Activated T-cell treated with anti-CD3 and anti-CD28 coated beads for 4 hours (primary cell): ENCODE data around the gene NCK2.

Experiments used
- DNase-seq: peaks from one replicate; pipeline ENCODE4 v3.0.0-alpha.2; 2020

Gene NCK2

DNA sequence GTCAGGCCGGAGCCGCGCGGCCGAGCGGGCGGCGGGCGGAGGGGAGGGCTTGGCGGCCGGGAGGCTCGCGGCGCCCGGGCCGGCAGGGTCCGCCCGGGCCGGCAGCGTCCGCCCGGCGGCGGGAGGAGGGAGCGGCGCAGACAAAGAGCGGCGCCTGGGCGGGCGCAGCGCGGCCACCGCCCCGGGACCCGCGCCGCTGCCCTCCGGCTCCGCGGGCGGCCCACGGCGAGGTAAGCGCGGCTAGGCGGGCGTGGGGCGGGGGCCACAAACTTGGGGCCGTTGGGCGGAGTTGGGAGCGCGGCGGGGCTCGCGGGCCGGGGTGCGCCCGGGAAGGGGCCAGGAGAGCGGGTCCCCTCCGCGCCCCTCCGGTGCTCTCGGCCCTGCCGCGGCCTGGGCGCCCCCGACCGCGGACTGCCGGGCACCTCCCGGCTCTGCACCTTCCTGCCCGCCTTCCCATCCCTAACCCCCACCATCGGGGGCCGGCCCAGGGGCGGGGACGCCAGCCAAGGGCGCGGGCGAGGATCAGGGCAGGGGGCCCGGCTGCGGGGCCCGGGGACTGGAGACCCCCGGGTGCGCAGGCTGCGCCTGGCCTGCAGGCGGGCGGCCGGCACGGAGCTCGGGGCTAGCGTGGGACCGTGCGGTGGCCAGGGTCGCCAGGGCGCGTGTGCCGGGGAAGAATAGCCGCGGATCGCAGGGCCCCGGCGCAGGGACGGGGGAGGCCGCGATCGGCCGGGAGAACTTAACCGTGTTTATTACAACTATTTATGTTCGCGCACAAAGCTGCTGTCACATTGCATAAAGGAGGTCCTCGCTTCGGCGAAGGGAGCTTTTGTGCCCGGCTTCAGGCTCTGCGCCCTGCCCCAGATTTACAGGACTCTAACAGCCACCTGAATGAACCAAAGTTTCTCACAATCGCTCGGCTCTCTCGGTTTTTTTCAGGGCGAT is at the start of gene NCK2:
NCK2 (plus strand) TSS at position 4 of the 945 bp plus-strand sequence. CDS start 110,152 bp downstream, outside the sequence.
- no peak for DNase-seq

DNA sequence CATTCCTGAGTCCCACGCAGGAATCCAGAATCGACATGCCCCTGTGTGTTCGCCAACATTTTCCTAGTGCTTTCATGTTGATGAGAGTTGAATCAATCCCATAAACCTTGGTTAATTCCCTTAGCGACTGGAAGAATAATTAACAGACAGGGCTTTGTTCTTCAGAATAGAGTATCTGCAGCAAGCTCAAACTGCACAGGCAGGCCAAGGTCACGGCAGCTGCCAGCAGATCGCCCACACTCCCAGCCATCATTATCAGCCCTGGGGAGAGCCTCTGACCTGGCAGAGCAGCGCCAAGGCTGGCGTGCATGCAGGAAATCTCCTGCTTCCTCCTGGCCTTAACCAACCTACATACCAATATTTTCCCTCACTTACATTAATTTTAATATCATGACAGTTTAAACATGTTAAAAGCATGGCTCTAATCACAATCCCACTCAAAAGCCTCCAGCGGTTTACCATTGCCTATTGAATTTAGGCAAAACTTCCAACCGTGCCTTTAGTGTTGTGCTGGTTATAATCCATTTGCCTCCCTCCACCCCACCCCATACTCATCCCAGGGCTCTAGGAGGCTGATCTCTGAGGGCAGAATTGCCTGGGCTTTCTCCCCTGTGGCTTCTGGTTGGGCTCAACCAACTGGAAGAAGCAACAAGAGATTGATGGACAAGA is 46.8 kb upstream of the NCK2 start:
- no peak for DNase-seq

DNA sequence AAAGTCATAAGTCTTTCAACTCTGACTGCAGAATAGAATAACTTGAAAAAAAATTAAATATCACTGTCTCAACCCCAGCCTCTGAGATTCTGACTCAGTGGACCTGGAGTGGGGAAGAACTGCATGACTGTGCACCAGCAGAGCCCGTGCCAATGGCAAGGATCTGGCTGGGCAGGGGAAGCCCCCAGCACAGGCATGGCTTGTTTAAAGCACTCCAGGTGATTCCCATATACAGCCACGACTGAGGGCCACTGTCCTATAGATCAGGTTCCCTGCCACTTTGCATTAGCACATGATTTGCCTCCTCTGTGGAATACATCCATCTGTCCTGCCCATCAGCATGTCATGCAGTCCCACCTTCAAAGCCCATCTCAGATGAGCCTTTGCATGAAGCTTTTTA is 45.9 kb upstream of the NCK2 start:
- no peak for DNase-seq

DNA sequence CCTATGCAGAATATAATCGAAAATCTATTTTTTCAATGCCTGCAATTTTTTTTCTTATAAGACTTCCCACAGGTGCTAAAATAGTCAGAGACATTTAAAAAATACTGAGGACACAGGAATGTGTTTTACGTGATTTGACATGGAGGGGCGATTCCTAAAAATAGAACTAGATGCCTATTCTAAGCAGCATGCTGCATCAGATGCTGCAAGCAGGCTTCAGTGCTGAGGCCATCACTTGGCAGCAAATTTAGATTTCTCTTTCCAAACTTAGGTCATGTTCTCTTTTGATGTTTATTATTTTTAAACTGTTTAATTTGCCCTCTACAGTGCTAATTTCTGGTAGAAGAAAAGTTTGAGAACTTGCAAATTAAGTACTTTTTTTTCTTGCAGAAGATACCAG is 43.7 kb upstream of the NCK2 start:
- DNase-seq, result no peak

DNA sequence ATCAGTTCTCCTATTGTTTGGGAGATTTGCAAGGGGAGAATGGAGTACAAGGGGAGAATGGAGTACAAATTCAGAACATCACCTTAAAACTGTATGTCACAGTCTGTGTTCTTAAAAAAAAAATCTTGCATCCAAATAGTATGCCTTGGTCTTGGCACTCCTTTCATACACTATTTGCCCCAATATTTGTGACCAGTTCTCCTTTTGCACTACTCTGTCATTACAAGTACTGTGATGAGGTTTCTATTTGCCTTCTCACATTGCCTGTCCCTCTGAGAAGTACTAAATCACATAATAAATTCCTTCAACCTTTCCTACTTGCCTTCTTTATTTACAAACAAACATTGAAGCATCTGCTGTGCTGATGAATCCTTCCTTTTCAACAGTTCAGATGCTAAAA is 36.0 kb upstream of the NCK2 start:
- no peak for DNase-seq

DNA sequence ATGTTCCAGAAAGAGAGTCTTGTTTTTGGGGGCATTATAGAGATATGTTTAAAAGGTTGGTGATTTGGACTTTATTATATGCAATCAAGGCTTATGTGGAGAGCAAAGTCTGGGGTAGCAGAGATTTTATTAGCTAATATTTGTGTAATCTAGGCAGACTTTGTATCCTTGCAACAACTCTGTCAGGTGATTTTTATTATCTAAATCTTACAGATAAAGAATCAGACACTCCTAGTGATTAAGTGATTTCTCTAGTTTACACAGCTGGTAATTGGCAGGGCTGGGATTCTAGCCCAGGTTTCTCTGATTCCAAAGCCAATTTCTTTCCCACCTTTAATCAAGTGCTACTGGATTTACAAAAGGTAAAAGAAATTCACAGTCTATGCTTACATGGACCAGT is 33.3 kb upstream of the NCK2 start:
- DNase-seq, result no peak

DNA sequence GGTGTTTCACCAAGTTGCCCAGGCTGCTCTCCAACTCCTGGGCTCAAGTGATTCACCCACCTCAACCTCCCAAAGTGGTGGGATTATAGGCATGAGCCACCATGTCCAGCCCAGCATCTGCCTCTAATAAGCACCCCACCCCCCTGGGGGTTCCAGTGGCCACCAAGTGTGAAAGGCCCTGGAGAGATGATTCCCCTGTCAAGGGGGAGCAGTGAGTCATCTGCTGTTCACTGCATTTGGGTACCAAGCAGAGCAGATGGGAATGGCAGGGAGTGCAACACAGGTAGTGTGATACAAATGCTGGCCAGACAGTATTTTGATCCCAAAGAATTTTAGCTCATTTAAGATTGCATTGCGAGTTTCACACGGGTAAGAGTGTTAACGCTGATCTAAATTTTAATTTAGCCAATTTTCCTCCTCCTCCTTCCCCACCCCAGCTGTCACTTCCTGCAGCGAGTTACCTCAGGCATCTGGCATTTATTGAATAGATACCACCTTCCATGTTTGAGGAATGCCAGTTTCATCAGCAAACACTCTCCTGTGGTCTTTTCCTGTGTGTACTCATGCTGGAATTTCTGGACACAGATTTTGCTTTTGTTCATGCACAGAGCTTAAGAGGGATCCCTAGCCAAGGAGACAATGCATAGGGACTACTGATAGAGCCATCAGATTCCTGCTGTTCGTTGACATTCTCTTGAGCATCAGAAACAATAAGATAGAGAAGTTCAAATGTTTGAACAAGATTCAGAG is 32.4 kb upstream of the NCK2 start:
- no peak for DNase-seq

DNA sequence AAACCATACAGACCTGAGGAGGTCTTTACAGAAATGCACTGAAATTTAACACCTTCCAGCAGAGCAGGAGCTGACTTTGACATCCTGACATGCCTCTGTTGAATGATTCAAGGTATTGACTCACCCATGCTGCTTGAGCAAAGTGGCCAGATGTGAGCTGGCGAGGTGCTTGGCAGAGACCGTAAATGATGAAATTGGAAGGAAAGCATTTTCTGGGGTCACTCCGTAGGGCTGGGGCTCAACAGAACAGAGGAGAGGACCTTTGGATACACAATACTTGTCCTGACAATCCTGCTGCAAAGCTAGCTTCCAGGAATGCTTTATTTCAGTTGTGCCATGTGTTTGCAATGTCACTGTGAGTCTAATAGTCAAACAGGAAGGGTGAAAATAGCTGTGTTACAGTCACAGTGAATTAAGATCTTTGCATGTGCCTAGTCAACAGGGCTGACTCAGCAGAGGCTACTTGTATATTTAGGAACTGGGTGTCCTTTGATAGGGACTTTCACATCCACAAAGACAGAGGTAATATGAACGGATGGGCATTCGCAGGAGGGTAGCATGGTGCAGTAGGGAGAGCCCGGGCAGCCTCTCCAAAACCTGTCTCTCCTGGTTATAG is 31.6 kb upstream of the NCK2 start:
- no peak for DNase-seq

DNA sequence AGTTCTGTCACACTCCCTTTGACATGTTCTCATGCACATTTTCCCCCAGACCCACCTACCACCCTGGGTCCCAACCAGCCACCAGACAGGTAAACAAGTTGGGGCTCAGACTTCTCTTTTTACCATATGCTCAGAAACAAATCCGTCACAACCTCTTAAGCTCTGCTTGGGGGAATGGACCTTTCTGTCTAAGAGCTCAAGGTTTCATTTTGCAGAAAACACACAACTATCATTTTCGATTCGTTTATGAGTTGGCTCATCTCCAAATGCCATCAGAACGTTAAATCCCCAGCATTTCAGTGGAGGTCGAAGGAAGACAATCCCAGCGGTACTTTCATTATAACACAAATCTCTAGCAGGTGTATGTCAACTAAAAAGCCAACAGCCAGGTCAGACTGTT is 30.6 kb upstream of the NCK2 start:
- no peak for DNase-seq

DNA sequence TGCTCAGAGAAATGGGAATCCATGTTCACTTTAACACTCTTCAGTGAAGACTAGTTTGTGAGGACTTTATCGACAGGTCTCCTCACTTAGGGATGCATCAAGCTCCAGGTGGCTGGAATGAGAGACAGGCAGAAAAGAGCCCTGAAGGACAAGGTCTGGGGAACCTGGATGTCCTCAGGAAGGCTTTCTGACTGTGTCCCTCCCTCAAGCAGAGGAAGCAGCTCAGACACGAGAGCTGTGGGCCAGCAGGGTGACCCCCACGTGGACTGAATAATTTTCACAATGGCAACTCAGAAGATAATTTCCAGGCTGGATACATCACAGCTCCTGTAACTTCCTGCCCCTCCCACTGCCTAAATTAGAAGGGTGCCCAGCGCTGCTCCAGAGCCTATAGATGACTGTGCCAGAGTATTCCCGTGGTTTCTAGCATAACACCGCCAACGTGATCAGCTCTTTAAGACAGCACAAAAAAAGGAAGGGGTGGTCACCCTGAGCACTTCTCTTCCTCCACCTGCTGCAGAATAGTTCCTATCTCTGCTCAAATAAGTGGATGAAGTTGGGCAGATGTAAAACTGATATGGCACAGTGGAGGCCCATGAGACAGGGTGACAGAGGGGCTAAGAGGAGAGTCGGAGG is 25.7 kb upstream of the NCK2 start:
- DNase-seq, result no peak

DNA sequence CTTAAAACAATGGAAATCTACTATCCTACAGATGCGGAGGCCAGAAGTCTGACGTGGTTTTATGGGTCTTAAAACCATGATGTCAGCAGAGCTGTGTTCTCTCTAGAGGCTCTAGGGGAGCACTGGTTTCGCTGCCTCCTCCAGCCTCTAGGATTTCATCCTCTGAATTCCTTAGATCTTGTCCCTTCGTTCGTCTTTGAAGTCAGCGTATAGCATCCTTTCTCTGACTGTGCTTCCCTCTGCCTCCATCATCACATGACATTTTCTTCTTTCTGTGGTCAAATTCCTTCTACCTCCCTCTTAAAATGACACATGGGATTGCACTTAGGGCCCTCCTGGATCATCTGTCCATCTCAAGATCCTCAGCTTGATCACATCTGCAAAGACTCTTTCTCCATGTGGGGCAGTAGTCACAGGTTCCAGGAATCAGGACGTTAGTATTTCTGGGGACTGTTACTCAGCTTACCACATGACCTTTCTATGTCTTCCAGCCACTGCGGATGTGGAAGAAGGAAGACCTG is 22.7 kb upstream of the NCK2 start:
- no peak for DNase-seq

DNA sequence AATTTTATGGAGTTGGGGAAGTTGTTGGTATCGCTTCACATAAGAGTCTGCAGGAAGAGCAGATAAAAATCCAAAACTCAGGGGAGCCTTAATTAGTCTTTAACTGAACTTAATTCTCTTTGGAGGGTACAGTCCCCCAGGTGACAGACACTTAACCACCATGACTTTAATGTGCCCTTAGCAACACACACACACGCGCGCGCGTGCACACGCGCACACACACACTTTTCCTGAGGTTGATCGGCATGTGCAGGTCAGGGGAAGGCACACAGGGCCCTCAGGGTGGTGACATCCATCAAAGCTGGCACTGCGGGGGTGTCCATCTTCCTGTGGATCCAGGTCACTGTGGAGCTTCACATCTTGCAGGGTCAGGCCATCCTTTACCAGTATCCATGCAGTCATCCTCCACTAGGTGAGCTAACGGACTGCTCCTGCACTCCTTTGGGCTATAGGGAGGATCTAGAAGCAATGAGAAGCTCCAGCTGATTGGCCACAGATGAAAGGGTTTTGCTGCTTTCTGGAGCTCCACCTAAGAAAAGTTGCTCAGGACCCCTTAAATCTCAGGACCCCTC is 21.9 kb upstream of the NCK2 start:
- DNase-seq, result no peak

DNA sequence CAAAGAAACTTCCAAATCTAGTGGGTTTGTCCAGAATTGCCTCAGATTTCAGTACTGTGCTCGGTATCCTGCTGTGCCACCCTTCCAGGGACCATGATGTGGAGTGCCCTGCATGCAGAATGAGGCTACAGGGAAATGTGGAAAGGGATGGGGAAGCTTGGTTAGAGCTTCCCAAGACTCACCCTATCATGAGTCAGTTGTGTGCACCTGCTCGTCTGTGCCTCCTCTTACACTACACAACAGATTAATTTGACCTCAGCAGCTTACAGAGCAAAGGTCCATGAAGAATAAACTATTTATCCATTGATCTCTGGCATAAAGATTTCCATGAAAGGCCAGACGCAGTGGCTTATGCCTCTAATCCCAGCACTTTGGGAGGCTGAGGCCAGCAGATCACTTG is 21.3 kb upstream of the NCK2 start:
- DNase-seq, result no peak

DNA sequence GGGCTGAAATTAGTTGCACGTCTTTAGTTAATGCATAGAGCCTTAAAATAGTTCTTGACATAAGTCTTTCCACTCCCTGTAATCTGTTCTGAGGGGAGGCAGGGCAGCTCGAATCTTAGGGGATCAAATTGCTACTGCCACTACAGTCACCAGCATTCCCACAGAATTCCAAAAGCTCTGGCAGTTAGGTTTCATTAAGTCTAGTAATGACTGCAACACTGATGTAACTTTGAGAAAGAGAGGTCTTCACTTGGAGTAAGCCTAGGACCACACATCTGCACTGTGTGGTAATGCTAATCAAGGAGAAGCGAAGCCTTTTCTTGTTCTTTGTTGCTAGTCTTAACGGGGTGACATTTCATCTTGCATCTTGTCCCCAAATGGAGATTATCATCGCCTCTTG is 19.3 kb upstream of the NCK2 start:
- no peak for DNase-seq

DNA sequence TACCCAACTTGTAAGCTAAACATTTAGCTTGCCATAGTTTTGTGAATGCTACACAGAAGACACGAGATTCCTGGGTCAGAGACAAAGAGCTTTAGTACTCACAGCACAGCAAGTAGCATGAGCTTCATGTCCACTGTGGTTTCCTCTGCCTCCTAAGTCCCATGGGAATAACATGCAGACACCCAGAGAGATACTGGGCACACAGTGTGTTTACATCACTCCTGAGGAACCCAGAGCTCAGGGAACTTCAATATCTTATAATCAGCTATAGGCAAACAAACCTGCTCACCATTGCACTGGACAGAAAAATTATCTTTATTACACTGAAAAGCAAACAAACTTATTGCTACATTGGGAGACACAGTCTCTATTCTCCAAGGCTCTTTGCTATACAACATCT is 14.5 kb upstream of the NCK2 start:
- DNase-seq, result no peak

DNA sequence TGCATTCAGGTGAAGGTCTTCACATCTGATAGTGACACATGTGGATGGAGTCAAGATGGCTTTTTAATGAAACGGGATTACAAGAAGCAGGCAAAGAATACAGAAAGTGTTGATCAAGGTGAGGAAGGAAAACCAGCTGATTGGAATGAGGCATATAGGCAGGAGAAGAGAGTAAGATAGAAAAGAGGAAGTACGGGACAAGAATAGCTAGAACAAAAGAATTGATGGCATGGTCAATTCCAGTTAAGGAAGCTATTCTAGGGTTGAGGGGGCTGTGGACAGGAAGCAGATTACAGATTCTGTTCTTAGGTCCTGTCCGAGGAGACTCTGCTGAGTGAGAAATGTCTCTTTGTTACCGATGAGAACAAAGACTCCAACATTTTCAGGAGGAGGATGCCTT is 13.2 kb upstream of the NCK2 start:
- no peak for DNase-seq

DNA sequence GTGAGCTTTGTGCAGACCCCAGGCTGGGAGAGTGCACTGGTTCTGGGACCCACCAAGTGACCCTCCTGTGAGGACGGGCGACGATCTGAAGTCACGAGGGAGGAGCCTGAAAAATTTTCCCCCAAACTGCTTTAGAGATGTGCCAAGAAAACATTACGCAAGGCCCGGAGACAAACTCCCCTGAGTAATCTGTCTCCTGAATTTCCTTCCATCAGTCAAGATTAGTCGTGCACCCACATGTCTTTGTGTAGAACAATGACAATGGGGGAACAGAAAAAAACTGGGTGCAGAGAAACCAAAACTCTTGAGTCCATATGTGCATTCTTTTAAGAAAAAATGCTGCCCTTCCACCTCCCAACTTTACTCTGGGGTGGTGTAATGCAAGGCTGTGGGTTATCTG is 12.6 kb upstream of the NCK2 start:
- no peak for DNase-seq

DNA sequence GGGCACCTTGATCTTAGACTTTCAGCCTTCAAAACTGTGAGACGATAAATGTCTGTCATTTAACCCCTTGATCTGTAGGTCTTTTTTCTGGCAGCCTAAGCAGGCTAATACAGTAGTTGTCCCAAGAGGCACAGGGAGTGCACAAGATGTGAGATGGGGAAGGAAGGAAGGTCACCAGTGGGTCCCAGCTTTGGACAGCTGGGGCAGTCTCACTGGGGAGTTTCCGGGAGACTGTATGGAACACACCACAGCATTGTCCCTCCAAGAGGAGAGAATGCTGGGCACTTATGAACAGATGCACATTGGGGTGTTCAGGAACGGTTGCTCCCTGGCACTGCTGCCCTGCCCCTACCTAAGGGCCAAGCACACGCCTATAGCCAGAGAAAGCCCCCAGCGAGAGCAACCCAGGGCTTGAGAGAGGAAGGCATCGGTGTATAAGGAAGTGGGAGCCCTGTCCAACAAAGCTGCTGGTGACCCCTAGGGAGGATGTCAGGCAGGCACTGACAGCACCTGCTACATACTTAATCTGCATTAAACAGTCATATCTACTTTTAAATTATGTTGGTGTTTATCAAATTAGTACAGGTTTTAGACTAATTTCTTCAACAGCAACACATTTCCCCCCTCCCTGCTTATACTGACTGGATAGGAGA is 11.6 kb upstream of the NCK2 start:
- no peak for DNase-seq

DNA sequence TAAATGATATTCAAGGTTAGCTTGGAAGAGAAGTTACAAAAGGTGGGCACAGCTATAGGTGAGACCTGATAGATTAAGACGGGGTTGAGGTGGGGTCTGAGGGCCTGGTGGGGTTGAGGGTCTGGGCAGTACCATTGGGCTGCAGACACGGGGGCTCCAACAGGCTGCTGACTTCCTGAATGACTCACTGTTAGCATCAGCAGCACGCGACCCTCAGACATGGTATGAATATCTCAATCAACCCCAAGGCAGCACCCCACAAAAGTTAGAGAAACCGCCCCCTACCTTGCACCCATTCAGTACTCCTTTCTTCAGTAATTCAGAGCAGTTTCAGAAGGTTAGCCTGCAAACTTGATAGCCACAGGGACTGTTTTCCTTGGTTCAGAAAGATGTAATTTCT is 10.8 kb upstream of the NCK2 start:
- DNase-seq, result no peak

DNA sequence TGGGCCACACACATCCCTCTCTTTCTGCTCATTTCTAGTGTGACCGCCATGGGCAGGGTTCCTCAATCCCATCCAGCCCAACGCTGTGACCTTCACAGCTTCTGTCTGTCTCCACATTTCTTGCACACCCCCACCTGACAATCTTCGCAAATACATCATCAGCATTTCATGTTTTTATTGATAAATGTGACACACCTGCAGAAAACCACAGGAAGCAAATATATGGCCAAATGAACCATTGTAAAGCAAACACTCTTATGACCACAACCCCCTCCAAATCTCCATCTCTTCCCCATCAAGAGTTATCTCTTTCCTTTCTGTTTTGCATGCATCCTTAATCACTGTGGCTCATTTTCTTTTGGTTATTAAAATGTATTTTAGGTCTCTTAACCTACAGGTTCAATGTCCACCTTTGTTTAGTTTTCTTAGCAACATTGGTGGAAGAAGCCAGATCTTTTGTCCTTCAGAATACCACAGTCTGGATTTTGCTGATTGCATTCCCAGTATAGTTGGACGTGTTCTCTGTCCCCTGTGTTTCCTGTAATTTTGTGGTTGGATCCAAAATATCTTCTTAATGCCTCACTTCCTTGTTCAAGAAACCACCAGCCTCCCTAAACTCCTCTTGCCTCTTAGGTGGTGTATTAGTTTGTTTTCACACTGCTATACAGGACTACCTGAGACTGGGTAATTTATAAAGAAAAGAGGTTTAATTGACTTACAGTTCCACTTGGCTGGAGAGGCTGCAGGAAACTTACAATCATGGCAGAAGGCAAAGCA is 9.8 kb upstream of the NCK2 start:
- DNase-seq, result no peak

DNA sequence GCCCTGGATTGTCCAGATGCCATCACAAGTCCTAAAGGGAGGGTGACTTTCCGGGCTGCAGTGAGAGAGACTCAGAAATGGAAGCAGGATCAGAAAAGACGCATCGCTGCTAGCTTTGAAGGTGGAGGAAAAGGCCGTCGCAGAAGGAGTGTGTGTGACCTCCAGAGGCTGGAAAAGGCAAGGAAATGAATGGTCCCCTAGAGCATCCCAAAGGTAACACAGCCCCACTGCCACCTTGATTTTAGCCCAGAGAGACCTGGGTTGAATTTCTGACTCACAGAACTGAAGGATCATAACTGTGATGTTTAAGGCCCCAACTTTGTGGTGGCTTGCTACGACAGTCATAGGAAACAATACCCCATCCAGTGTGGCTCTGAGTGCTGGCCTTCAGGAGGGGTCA is 8.6 kb upstream of the NCK2 start:
- DNase-seq, result no peak
